Neutrophil (primary cell): ENCODE results near the gene LRRC28.
"Not testable (repeated sequence)": the region's sequence is repeated elsewhere in the genome, so short reads cannot be mapped to it uniquely, and the experiment has no call there.

Experiments
- H3K27ac ChIP-seq: fragments of 200-600 bp; sonication (generic); 2 replicates; pipeline ENCODE4 v1.5.1; 2016; ENCODE audit warnings: mild to moderate bottlenecking, moderate library complexity
- H3K27me3 ChIP-seq: fragments of 200-600 bp; sonication (generic); 2 replicates; pipeline ENCODE4 v1.6.0; 2016; ENCODE audit warnings: mild to moderate bottlenecking
- H3K36me3 ChIP-seq: fragments of 200-600 bp; sonication (generic); 2 replicates; pipeline ENCODE4 v1.5.1; 2017
- H3K4me1 ChIP-seq, 2 experiments: fragments of 200-600 bp in 1 of 2; sonication (generic) in 1 of 2; 1 replicate in 1 of 2; 2 replicates in 1 of 2; pipeline versions ENCODE4 v1.5.1 to v1.6.1; 2013 to 2016; ENCODE audit warnings: low read depth in 1 of 2, low read length in 1 of 2, mild to moderate bottlenecking in 1 of 2, moderate library complexity in 1 of 2; ENCODE audit not compliant: control insufficient read depth in 1 of 2, insufficient read depth in 1 of 2
- H3K4me3 ChIP-seq, 2 experiments: fragments of 200-600 bp in 1 of 2; sonication (generic) in 1 of 2; 1 replicate in 1 of 2; 2 replicates in 1 of 2; pipeline ENCODE4 v1.5.1; 2013 to 2016; ENCODE audit warnings: low read depth in 1 of 2, low read length in 1 of 2, mild to moderate bottlenecking in 1 of 2, moderate library complexity in 1 of 2
- H3K9me3 ChIP-seq: fragments of 200-600 bp; sonication (generic); 2 replicates; pipeline ENCODE4 v1.5.1; 2016
- TF ChIP-seq, protein P1 (sequence below): fragments of 200-600 bp; sonication (generic); IDR thresholded peaks from 2 replicates; pipeline ENCODE4 v1.5.1; 2016; ENCODE audit warnings: antibody characterized with exemption

The LRRC28 gene

DNA sequence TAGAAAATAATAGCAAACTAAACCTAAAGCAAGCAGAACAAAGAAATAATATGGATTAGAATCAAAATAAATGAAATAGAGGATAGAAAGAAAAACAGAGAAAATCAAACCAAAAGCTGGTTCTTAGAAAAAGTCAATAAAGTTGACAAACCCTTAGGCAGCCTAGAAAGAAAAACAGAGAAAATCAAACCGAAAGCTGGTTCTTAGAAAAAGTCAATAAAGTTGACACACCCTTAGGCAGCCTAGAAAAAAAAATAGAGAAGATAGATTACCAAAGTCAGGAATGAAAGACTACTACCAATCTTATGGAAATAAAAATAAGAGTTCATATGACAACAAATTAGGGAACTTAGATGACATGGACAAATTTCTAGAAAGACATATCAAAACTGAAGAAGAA, 142.4 kb downstream of the LRRC28 start:
- Histone ChIP-seq H3K27me3 (no peaks in the 10 kb centered on the region), H3K4me1 (no peaks in the 10 kb centered on the region), H3K9me3 (no peaks in the 10 kb centered on the region), H3K27ac (no peak overlapping the region), H3K4me3 (no peak overlapping the region), H3K36me3 (no peaks in the 10 kb centered on the region)
- TF ChIP-seq, protein P1, sequence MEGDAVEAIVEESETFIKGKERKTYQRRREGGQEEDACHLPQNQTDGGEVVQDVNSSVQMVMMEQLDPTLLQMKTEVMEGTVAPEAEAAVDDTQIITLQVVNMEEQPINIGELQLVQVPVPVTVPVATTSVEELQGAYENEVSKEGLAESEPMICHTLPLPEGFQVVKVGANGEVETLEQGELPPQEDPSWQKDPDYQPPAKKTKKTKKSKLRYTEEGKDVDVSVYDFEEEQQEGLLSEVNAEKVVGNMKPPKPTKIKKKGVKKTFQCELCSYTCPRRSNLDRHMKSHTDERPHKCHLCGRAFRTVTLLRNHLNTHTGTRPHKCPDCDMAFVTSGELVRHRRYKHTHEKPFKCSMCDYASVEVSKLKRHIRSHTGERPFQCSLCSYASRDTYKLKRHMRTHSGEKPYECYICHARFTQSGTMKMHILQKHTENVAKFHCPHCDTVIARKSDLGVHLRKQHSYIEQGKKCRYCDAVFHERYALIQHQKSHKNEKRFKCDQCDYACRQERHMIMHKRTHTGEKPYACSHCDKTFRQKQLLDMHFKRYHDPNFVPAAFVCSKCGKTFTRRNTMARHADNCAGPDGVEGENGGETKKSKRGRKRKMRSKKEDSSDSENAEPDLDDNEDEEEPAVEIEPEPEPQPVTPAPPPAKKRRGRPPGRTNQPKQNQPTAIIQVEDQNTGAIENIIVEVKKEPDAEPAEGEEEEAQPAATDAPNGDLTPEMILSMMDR, result no peak

DNA sequence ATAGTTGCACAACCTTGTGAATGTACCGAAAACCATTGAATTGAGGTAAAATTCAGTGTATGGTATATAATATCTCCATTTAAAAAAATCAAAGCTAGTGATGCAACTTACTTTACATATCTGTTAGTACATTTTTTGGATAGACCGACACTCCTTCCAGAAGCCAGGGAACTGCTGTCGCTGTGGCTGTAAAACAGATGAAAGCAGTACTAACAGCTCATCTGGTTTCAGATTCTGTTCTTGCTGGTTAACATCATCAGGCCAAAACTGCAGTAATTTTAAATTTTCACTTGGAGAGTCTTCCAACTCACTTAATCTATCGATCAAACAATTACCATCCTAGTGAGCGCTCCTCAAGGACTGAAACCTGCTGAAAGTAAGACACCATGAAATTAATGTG, 145.1 kb downstream of the LRRC28 start:
- Histone ChIP-seq H3K27ac (no peak overlapping the region), H3K9me3 (no peaks in the 10 kb centered on the region), H3K36me3 (no peaks in the 10 kb centered on the region), H3K27me3 (no peaks in the 10 kb centered on the region), H3K4me3 (no peak overlapping the region), H3K4me1 (no peaks in the 10 kb centered on the region)
- TF ChIP-seq, protein P1, result no peak

DNA sequence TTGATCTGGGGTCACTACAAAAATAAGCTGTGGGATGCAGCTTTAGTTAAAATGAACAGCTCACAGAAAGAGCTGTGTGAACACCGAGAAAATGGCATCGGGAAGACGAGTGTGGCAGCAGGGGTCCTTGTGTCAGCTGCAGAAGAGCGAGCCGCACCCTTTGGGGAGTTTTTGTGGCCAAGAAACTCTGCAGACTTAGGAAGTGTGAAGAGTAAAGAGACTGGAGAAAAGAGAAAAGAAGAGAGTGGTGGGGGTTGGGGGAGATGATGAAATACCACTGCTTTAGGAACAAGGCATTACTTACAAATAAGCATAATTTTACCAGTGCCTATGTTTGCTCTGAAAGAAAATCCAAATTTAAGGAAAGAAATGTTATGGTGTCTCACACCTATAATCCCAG, 147.8 kb downstream of the LRRC28 start:
- TF ChIP-seq, protein P1, result no peak

DNA sequence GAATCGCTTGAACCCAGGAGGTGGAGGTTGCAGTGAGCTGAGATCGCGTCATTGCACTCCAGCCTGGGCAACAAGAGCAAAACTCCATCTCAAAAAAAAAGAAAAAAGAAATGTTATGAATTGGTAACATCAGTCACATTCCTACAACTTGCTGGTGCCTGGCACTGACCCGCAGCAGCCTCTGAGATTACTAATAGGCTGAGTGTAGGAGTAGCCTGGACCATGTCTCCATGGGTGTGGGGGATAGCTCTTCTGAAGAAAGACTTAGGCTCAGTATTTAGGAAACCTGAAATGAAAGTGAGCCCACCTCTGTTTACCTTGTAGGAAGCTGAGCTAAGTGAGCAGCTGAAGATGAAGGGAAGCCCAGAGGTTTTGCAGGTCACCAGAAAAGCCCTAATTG, 148.3 kb downstream of the LRRC28 start:
- Histone ChIP-seq H3K4me3 (no peak overlapping the region), H3K27me3 (no peaks in the 10 kb centered on the region), H3K9me3 (no peaks in the 10 kb centered on the region), H3K27ac (no peak overlapping the region), H3K4me1 (no peaks in the 10 kb centered on the region), H3K36me3 (no peaks in the 10 kb centered on the region)
- TF ChIP-seq, protein P1, result no peak

More for the DNA sequence above, 147.8 kb downstream of the LRRC28 start:
- Histone ChIP-seq H3K4me1 (no peaks in the 10 kb centered on the region), H3K36me3 (no peaks in the 10 kb centered on the region), H3K27ac (no peak overlapping the region), H3K9me3 (no peaks in the 10 kb centered on the region), H3K4me3 (no peak overlapping the region), H3K27me3 (no peaks in the 10 kb centered on the region)

DNA sequence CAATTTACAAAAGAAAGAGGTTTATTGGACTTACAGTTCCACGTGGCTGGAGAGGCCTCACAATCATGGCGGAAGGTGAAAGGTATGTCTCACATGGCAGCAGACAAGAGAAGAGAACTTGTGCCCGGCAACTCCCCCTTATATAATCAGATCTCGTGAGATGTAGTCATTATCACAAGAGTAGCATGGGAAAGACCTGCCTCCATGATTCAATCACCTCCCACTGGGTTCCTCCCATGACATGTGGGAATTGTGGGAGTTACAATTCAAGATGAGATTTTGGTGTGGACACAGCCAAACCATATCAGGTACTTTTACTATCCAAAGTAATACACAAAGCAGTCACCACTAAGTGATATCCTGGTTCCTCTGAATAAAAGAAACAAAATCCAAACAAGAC, 149.9 kb downstream of the LRRC28 start:
- not testable (repeated sequence) for H3K4me1 ChIP-seq, H3K4me3 ChIP-seq, H3K9me3 ChIP-seq, H3K27ac ChIP-seq, H3K36me3 ChIP-seq, H3K27me3 ChIP-seq

DNA sequence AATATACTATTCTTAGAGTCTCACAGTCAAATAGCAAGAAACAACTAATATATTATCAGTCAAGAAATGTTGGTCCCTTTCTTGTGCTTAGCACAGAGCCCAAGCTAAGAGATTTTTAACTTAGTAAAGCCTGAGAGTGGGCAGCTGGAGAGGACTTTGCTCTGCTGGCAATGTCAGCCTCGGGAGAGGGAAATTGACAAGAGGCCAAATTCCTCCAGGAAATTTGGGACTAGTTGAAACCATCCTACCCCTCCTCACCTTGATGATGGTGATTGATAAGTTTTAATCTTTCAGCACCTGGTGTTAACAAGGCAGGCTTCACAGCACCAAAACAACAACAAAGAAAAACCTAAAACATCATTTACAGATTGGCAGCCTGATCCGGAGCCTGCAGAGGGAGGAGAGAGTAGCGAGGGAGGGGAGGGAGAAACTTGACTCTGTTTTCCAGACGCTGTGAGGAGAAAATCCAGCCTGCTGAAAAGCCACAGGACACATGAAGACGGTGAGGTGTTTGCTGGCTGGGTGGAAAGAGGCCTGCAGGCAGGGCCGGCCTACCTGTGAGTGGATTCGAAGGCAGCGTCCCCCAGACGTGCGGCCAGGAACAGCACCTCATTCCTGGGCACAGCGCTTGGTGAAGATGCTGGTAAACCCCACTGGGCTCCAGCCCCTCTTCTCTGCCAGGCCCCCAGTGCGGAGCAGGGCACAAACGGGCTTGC, 150.9 kb downstream of the LRRC28 start:
- Histone ChIP-seq H3K4me1 (no peaks in the 10 kb centered on the region), H3K27me3 (no peaks in the 10 kb centered on the region), H3K27ac (no peak overlapping the region), H3K36me3 (no peaks in the 10 kb centered on the region), H3K9me3 (no peaks in the 10 kb centered on the region), H3K4me3 (no peak overlapping the region)
- TF ChIP-seq, protein P1, result no peak
